ENCODE data around the gene SULT1C3.

- no peak for TF ChIP-seq RAD21 (IDR thresholded peaks at IDR 0.05 in 1 of 2, conservative IDR thresholded peaks at IDR 0.05 in 1 of 2; ENCODE audit: low read depth in 2 of 2, low read length in 2 of 2)
- no peak for TF ChIP-seq CTCF (IDR thresholded peaks at IDR 0.05; ENCODE audit: control extremely low read depth in 1 of 3, insufficient read depth in 1 of 3, low read depth in 1 of 3, low read length in 3 of 3)
These were observed 17.5 kb upstream of the SULT1C3 start for GRCh38 chr2:108222261-108222660.

Measured in H1 (cell line).